Spleen (tissue), 11 donors: ENCODE results near the gene RNF11. TPM values are rescaled to one million over a fixed set of nuclear protein-coding genes. Genes with fewer than 3 reads are reported as not detected.
"Not testable (repeated sequence)": the region's sequence is repeated elsewhere in the genome, so short reads cannot be mapped to it uniquely, and the experiment has no call there.

Experiments used
- DNase-seq: peaks from one replicate; pipeline ENCODE4 v3.0.0-alpha.2; 2020
- H3K27ac ChIP-seq, 8 donors: fragments of 200-600 bp; sonication (generic) in 7 of 8; 1 replicate in 4 of 8; 2 replicates in 4 of 8; pipeline versions ENCODE4 v1.5.0 to v1.8.0; 2016 to 2021; ENCODE audit warnings: inconsistent platforms in 4 of 8, mild to moderate bottlenecking in 4 of 8, moderate library complexity in 1 of 8
- H3K27me3 ChIP-seq, 7 donors: fragments of 200-600 bp; sonication (generic) in 6 of 7; replicated peaks in 1 of 7; 1 replicate in 4 of 7; 2 replicates in 3 of 7; pipeline versions ENCODE4 v1.5.0 to v1.8.0; 2016 to 2021; ENCODE audit warnings: inconsistent platforms in 3 of 7, mild to moderate bottlenecking in 1 of 7
- H3K36me3 ChIP-seq, 6 donors: fragments of 200-600 bp; sonication (generic) in 5 of 6; 1 replicate in 4 of 6; 2 replicates in 2 of 6; pipeline versions ENCODE4 v1.5.0 to v1.8.0; 2016 to 2021; ENCODE audit warnings: inconsistent platforms in 2 of 6
- H3K4me1 ChIP-seq, 6 donors: fragments of 200-600 bp; sonication (generic) in 5 of 6; 1 replicate in 3 of 6; 2 replicates in 3 of 6; pipeline versions ENCODE4 v1.5.0 to v1.8.0; 2016 to 2021; ENCODE audit warnings: inconsistent platforms in 3 of 6
- H3K4me3 ChIP-seq, 8 donors: fragments of 200-600 bp; sonication (generic) in 7 of 8; 1 replicate in 4 of 8; 2 replicates in 4 of 8; pipeline versions ENCODE4 v1.5.0 to v1.8.0; 2016 to 2021; ENCODE audit warnings: inconsistent platforms in 4 of 8, mild to moderate bottlenecking in 4 of 8, moderate library complexity in 2 of 8
- H3K9me3 ChIP-seq, 8 donors: fragments of 200-600 bp; sonication (generic) in 7 of 8; 1 replicate in 4 of 8; 2 replicates in 4 of 8; pipeline versions ENCODE4 v1.5.0 to v1.8.0; 2016 to 2021; ENCODE audit warnings: inconsistent platforms in 4 of 8
- POLR2A ChIP-seq, 3 donors: fragments of 450-650 bp; IDR thresholded peaks; one replicate each; pipeline ENCODE4 v1.5.1; 2017; ENCODE audit warnings: antibody characterized with exemption in 3 of 3, mild to moderate bottlenecking in 1 of 3
- POLR2AphosphoS5 ChIP-seq, 3 donors: sonication (generic); formaldehyde crosslinking; IDR thresholded peaks; one replicate each; pipeline ENCODE4 v1.5.1; 2017; ENCODE audit warnings: antibody characterized with exemption in 3 of 3
- WGBS, 5 donors: extraction: QIAGEN DNeasy Blood & Tissue Kit in 3 of 5; methylation state at CpG; one replicate each; pipeline versions ENCODE4 v1.1.5 to v1.1.7; 2013 to 2018; 5-methylcytosine and 5-hydroxymethylcytosine counted together
- intact Hi-C: fragments of 100-400 bp; cut with DNase I; formaldehyde crosslinking; loops from one replicate; pipeline ENCODE4 v1.15.0; 2023; ENCODE audit warnings: low total_unique reads
- polyA plus RNA-seq, 3 donors: library from polyadenylated mRNA; stranded (reverse); fragments of 200-250 nt; gene quantifications; one replicate each; pipeline ENCODE4 v1.2.1, GENCODE V29; 2013
- total RNA-seq, 7 donors: library from RNA; depleted of rRNA in 3 of 7; stranded (reverse); fragments of >200 nt in 3 of 7; fragmentation: NEBNext Ultra II Directional in 4 of 7; extraction: Animal tissue kit (Norgen Biotek cat#: 25700) in 4 of 7; gene quantifications; one replicate each; pipeline versions ENCODE4 v1.1.0 to v1.2.1, GENCODE V29; 2016 to 2021
- TF ChIP-seq, protein P1 (sequence below), 11 experiments: fragments of 200-600 bp in 7 of 11; fragments of 450-650 bp in 4 of 11; sonication (generic) in 4 of 11; IDR thresholded peaks in 8 of 11; conservative IDR thresholded peaks in 3 of 11; 1 replicate in 7 of 11; 2 replicates in 4 of 11; pipeline versions ENCODE4 v1.4.0 to v1.8.0; 2016 to 2021; ENCODE audit warnings: antibody characterized with exemption in 11 of 11, inconsistent platforms in 4 of 11, mild to moderate bottlenecking in 1 of 11
- donor health status: healthy with polysubstance abuse.
- donor health status: DM: no; HTN: no; CAD: no; lungs with moderate emphysema.
- donor health status: DM: no; HTN: no; CAD: no.
- donor health status: Bipolar disorder and iron deficiency.
- donor health status: healthy.
- donor health status: DM: no; HTN: no; CAD: no.
- donor health status: DM: yes; HTN: yes; CAD: no.

RNF11 gene
- total and polyA plus RNA-seq, 10 donors, result 21.4 to 111 (median 70.7) TPM

DNA sequence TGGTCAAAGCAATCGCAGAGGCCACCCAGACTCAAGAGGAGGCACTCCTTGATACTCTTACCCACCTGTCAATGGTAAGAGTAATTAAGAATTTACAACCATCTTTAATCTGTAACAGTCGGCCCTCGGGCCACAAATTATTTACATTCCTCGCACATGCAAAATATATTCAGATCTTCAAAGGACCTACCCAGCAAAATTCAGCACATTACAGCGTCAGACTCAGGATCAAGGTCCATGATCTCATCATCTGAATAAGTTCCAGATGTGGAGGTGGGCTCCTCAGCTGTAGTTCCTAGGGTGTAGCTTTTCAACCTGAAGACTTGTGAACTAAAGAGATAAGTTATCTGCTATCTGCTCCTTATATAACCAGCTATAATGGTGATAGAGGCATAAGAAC lies 17.1 kb upstream of the RNF11 start:
- peaks cover 0 to 16% (median 8%) of the 10 kb centered on the region in 6 donors for H3K4me1 ChIP-seq
- H3K27ac ChIP-seq, result no peak overlapping the region
- WGBS, 5 donors, result 90 to 96% (median 92%) methylated on average over 5 of the region's 5 CpGs
- no peaks in the 10 kb centered on the region for H3K36me3 ChIP-seq
- no peak for DNase-seq
- intact Hi-C loops, result no loop called here
- TF ChIP-seq POLR2A (IDR thresholded peaks at IDR 0.05), result no peak
- no peak for TF ChIP-seq POLR2AphosphoS5 (IDR thresholded peaks at IDR 0.05)
- TF ChIP-seq, protein P1, sequence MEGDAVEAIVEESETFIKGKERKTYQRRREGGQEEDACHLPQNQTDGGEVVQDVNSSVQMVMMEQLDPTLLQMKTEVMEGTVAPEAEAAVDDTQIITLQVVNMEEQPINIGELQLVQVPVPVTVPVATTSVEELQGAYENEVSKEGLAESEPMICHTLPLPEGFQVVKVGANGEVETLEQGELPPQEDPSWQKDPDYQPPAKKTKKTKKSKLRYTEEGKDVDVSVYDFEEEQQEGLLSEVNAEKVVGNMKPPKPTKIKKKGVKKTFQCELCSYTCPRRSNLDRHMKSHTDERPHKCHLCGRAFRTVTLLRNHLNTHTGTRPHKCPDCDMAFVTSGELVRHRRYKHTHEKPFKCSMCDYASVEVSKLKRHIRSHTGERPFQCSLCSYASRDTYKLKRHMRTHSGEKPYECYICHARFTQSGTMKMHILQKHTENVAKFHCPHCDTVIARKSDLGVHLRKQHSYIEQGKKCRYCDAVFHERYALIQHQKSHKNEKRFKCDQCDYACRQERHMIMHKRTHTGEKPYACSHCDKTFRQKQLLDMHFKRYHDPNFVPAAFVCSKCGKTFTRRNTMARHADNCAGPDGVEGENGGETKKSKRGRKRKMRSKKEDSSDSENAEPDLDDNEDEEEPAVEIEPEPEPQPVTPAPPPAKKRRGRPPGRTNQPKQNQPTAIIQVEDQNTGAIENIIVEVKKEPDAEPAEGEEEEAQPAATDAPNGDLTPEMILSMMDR (IDR thresholded peaks at IDR 0.05 in 8 of 11, conservative IDR thresholded peaks at IDR 0.05 in 3 of 11), result no peak
- H3K9me3 ChIP-seq, result no peaks in the 10 kb centered on the region
- H3K27me3 ChIP-seq, result no peaks in the 10 kb centered on the region
- no peak overlapping the region for H3K4me3 ChIP-seq

DNA sequence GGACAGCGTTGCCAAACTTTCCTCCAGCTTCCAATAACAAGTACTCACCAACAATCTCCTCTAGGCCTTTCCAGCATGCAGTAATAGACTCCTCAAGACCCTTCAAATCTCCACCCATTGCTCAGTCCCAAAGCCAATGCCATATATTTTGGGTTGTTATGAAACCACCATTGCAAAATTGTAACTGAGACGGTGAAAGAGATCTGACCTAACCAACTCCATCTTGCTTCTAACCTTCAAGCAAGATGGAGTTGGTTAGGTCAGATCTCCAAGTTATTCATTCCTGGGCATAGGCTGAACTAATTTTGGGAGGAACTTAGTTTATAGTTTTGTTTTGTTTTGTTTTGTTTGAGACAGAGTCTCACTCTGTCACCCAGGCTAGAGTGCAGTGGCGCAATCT lies 14.5 kb upstream of the RNF11 start:
- 77 to 94% (median 89%) methylated on average over 3 of the region's 3 CpGs for WGBS, 5 donors
- H3K27ac ChIP-seq, H3K9me3 ChIP-seq, H3K27me3 ChIP-seq, H3K4me3 ChIP-seq, intact Hi-C loops, DNase-seq, H3K4me1 ChIP-seq, H3K36me3 ChIP-seq: not testable (repeated sequence)

DNA sequence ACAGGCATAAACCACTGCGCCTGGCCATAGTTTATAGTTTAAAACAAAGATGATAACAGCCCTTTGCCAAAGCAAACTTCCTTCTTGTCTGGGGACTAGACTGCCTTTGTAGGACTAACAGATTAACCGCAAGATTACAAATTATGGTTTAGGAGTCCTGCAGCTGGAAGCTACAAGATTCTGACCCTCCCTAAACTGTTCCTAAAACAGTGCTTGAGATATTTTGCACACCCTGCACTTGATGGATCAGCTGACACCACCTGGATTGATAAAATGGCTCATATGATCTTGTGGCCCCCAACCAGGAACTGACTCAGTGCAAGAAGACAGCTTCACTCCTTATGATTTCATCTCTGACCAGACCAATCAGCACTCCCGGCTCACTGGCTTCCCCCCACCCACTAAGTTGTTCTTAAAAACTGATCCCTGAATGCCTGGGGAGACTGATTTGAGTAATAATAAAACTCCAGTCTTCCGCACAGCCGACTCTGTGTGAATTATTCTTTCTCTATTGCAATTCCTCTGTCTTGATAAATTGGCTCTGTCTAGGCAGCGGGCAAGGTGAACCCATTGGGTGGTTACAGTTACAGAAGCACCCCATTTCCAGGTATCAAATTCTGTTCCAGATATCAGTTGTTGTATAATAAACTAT lies 13.8 kb upstream of the RNF11 start:
- no peaks in the 10 kb centered on the region for H3K27me3 ChIP-seq
- WGBS, 5 donors, result 84 to 92% (median 89%) methylated on average over 6 of the region's 6 CpGs

DNA sequence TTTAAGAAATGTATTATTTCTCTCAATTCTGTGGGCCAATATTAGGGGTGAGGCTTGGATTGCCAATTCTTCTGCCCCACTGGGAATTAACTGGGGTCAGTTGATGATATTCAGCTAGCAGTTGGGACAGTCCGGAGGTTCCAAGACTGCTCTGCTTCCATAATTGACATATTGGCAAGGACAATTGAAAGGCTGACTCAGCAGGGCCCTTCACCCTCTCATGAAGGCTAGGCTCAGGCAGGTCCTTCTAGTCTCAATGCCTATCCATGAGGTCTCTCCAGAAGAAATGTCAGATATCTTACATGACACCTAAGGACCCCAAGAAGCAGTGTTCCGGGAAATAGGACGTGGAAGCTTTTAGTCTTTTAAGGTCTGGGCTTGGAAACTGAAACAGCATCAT lies 13.3 kb upstream of the RNF11 start:
- H3K27me3 ChIP-seq, result no peaks in the 10 kb centered on the region
- DNase-seq, result no peak
- H3K4me3 ChIP-seq, result no peak overlapping the region
- WGBS, 5 donors, result 88 to 97% (median 94%) methylated on average over 3 of the region's 3 CpGs
- no peak for TF ChIP-seq POLR2AphosphoS5 (IDR thresholded peaks at IDR 0.05)
- TF ChIP-seq, protein P1 (IDR thresholded peaks at IDR 0.05 in 8 of 11, conservative IDR thresholded peaks at IDR 0.05 in 3 of 11), result no peak
- TF ChIP-seq POLR2A (IDR thresholded peaks at IDR 0.05), result no peak
- H3K27ac ChIP-seq, result no peak overlapping the region
- no peaks in the 10 kb centered on the region for H3K4me1 ChIP-seq
- no peaks in the 10 kb centered on the region for H3K9me3 ChIP-seq
- intact Hi-C loops, result no loop called here
- H3K36me3 ChIP-seq, result no peaks in the 10 kb centered on the region

More for the DNA sequence above, 13.8 kb upstream of the RNF11 start:
- TF ChIP-seq POLR2AphosphoS5 (IDR thresholded peaks at IDR 0.05) (no peak), POLR2A (IDR thresholded peaks at IDR 0.05) (no peak)
- TF ChIP-seq, protein P1 (IDR thresholded peaks at IDR 0.05 in 8 of 11, conservative IDR thresholded peaks at IDR 0.05 in 3 of 11), result no peak
- Histone ChIP-seq H3K27ac (no peak overlapping the region), H3K36me3 (no peaks in the 10 kb centered on the region), H3K4me1 (no peaks in the 10 kb centered on the region), H3K4me3 (no peak overlapping the region), H3K9me3 (no peaks in the 10 kb centered on the region)
- DNase-seq, result no peak
- intact Hi-C loops, result no loop called here
